Smooth muscle cell (in vitro differentiated cells): ENCODE results near the gene TMF1. TPM values are rescaled to one million over a fixed set of nuclear protein-coding genes. Genes with fewer than 3 reads are reported as not detected.

ENCODE experiments used
- DNase-seq: peaks from one replicate; lab custom pipeline; 2025; ENCODE audit not compliant: unreplicated experiment; lab: John Stamatoyannopoulos, UW
- H2AFZ ChIP-seq: fragments of 200-600 bp; sonication (generic); 2 replicates; pipeline ENCODE4 v1.6.0; 2016; ENCODE audit warnings: antibody characterized with exemption, low read depth, mild to moderate bottlenecking
- H3F3A ChIP-seq: fragments of 200-600 bp; sonication (generic); 2 replicates; pipeline ENCODE4 v1.6.0; 2017; ENCODE audit warnings: antibody characterized with exemption, low read depth
- H3K27ac ChIP-seq: fragments of 200-600 bp; sonication (generic); 2 replicates; pipeline ENCODE4 v1.5.1; 2016; ENCODE audit warnings: low read depth, mild to moderate bottlenecking
- H3K27me3 ChIP-seq: fragments of 200-600 bp; sonication (generic); 2 replicates; pipeline ENCODE4 v1.6.1; 2016; ENCODE audit warnings: low read depth, mild to moderate bottlenecking
- H3K36me3 ChIP-seq: fragments of 200-600 bp; sonication (generic); 2 replicates; pipeline ENCODE4 v1.5.1; 2016; ENCODE audit warnings: low read depth
- H3K4me1 ChIP-seq: fragments of 200-600 bp; sonication (generic); 2 replicates; pipeline ENCODE4 v1.5.1; 2016; ENCODE audit warnings: low read depth
- H3K4me2 ChIP-seq: fragments of 200-600 bp; sonication (generic); 2 replicates; pipeline ENCODE4 v1.6.0; 2016; ENCODE audit warnings: mild to moderate bottlenecking
- H3K4me3 ChIP-seq: fragments of 200-600 bp; sonication (generic); 2 replicates; pipeline ENCODE4 v1.5.1; 2016; ENCODE audit warnings: mild to moderate bottlenecking
- H3K79me2 ChIP-seq: fragments of 200-600 bp; sonication (generic); 2 replicates; pipeline ENCODE4 v1.6.0; 2016; ENCODE audit warnings: low read depth, mild to moderate bottlenecking
- H3K9ac ChIP-seq: fragments of 200-600 bp; sonication (generic); 2 replicates; pipeline ENCODE4 v1.6.0; 2016; ENCODE audit warnings: low read depth
- H3K9me3 ChIP-seq: fragments of 200-600 bp; sonication (generic); replicated peaks from 2 replicates; pipeline ENCODE4 v1.5.1; 2016; ENCODE audit warnings: low read depth
- H4K20me1 ChIP-seq: fragments of 200-600 bp; sonication (generic); 2 replicates; pipeline ENCODE4 v1.6.0; 2016; ENCODE audit warnings: low read depth
- CTCF ChIP-seq: fragments of 200-600 bp; sonication (generic); IDR thresholded peaks from 2 replicates; pipeline ENCODE4 v1.5.1; 2017; ENCODE audit warnings: borderline replicate concordance, mild to moderate bottlenecking, antibody characterized with exemption; ENCODE audit not compliant: insufficient read depth, poor library complexity, severe bottlenecking
- WGBS: methylation state at CpG from one replicate; pipeline ENCODE4 v1.1.7; 2016; ENCODE audit warnings: low lambda C conversion rate; 5-methylcytosine and 5-hydroxymethylcytosine counted together
- polyA plus RNA-seq: library from polyadenylated mRNA; unstranded; fragments of >200 nt; fragmentation: Nextera tagmentation; extraction: Ambion mirVana; gene quantifications from 2 replicates; pipeline ENCODE4 v1.2.1, GENCODE V29; 2016
- total RNA-seq: library from RNA; depleted of rRNA; stranded (reverse); fragments of >200 nt; gene quantifications from 2 replicates; pipeline ENCODE4 v1.2.3, GENCODE V29; 2014

TMF1 gene
- total and polyA plus RNA-seq, 2 experiments from 2014 or later, result 28.9 to 63.0 TPM

- H3K27ac ChIP-seq, result no peak overlapping the region
- H3F3A ChIP-seq, result no peaks in the 10 kb centered on the region
- no peaks in the 10 kb centered on the region for H4K20me1 ChIP-seq
- 95% methylated on average over 4 of the region's 4 CpGs for WGBS
- no peaks in the 10 kb centered on the region for H3K27me3 ChIP-seq
- no peak overlapping the region for H3K4me2 ChIP-seq
- DNase-seq, result no peak
- no peaks in the 10 kb centered on the region for H3K79me2 ChIP-seq
- H3K9ac ChIP-seq, result no peak overlapping the region
- H3K36me3 ChIP-seq, result peaks cover 15% of the 10 kb centered on the region
- H3K9me3 ChIP-seq, result no peaks in the 10 kb centered on the region
- no peak overlapping the region for H2AFZ ChIP-seq
- TF ChIP-seq CTCF, result no peak
- no peak overlapping the region for H3K4me3 ChIP-seq
- no peaks in the 10 kb centered on the region for H3K4me1 ChIP-seq
Measured at GRCh38 chr3:68988740-68989139, 63.4 kb downstream of the TMF1 start.

- Histone ChIP-seq H3K36me3 (peaks cover 20% of the 10 kb centered on the region), H3K79me2 (no peaks in the 10 kb centered on the region), H3K27me3 (no peaks in the 10 kb centered on the region), H3K4me2 (no peak overlapping the region), H3K4me3 (no peak overlapping the region), H3F3A (no peaks in the 10 kb centered on the region), H4K20me1 (no peaks in the 10 kb centered on the region), H3K9me3 (no peaks in the 10 kb centered on the region), H3K4me1 (no peaks in the 10 kb centered on the region), H3K27ac (no peak overlapping the region), H3K9ac (no peak overlapping the region), H2AFZ (no peak overlapping the region)
- DNase-seq, result no peak
- WGBS, result 97% methylated on average over 6 of the region's 6 CpGs
- TF ChIP-seq CTCF, result no peak
Measured at GRCh38 chr3:68987322-68987721, 64.8 kb downstream of the TMF1 start.

GRCh38 chr3:68986496-68987208, 65.5 kb downstream of the TMF1 start:
- Histone ChIP-seq H3K27ac (no peak overlapping the region), H3K4me3 (no peak overlapping the region), H3K4me1 (no peaks in the 10 kb centered on the region), H3K9ac (no peak overlapping the region), H3K79me2 (no peaks in the 10 kb centered on the region), H3K36me3 (peaks cover 20% of the 10 kb centered on the region), H3F3A (no peaks in the 10 kb centered on the region), H3K4me2 (no peak overlapping the region), H3K27me3 (no peaks in the 10 kb centered on the region), H2AFZ (no peak overlapping the region), H4K20me1 (no peaks in the 10 kb centered on the region), H3K9me3 (no peaks in the 10 kb centered on the region)
- no peak for DNase-seq
- no peak for TF ChIP-seq CTCF
- WGBS, result 89% methylated on average over 6 of the region's 6 CpGs
